GM19438 (cell line): ENCODE results near the gene PPCDC.

Experiments
- ATAC-seq: cut with Tn5 transposase; IDR thresholded peaks from one replicate; pipeline ENCODE4 v1.9.1; 2021; ENCODE audit warnings: low read depth; ENCODE audit not compliant: unreplicated experiment

The PPCDC gene, protein sequence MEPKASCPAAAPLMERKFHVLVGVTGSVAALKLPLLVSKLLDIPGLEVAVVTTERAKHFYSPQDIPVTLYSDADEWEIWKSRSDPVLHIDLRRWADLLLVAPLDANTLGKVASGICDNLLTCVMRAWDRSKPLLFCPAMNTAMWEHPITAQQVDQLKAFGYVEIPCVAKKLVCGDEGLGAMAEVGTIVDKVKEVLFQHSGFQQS

GRCh38 chr15:75023181-75023871 is at the start of gene PPCDC:
Gene PPCDC (plus strand): TSS chr15:75023590. CDS start chr15:75028319, 4,729 bp downstream.
- peak; percentile 96 for ATAC-seq

- ATAC-seq = no peak
Observed at GRCh38 chr15:74976159-74976558, 47.2 kb upstream of the PPCDC start.

GRCh38 chr15:74977599-74977998 is 45.8 kb upstream of the PPCDC start:
- ATAC-seq = no peak

DNA sequence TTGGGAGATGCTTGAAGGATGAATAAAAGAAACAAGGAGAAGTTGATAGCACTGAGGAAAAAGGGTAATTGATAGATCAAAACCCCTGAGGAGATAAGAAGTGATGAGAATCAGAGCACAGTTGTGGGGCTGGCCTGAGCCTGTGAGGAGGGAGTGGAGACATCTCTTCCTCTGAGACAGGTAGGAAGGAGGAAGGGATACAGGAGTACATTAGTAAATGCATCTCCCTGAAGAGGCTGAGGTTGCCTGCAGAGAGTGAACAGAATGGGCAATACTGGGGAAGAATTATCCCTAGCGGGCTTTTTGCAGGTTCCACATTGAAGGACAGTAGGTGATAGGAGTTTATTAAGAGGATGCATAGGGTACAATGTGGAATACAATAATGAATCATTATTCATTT is 45.3 kb upstream of the PPCDC start:
- no peak for ATAC-seq

DNA sequence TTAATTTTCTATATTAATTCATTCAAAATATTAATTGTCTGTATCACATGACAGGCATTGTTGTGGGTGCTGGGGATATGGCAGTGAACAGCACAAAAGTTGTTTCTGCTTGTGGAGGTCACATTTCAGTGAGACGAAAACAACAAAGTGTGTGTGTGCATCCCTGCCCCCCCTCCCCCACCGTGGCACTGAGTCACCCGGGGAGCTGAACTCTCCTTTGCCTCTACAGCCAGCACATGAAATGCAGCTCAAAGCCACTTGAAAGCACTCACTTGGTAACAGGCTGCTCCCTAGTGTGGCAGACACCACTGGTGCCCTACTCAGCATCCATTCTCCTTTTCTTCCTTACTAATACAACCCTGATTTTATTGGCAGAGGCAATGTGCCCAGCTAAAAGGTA is 44.9 kb upstream of the PPCDC start:
- ATAC-seq = no peak

- ATAC-seq = no peak
Observed at GRCh38 chr15:74982183-74982582, 41.2 kb upstream of the PPCDC start.

DNA sequence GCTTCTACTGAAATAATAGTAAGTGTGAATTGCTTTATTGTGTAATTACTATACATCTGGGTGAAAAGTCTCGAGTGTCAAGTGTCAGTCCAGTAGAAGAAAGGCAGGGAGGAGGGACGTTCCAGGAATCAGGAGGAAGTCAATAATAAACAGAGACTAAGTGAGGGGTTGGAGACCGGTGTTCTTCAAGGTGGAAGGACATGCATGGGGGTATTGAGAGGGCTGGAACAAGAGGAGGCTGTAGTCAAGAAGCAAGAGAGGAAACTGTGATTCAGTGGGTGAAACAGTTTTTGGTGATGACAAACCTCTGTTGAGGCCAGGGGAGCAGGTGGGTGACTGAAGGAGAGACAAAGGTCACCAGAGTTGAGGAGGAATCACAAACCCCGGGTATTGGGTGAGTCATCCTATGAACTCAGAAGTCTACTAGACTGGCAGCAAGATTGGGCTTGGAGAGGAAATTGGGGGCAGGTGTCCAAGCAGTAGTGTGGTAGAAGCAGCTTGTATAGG is 39.6 kb upstream of the PPCDC start:
- ATAC-seq = no peak

GRCh38 chr15:74988007-74988800 is 35.2 kb upstream of the PPCDC start:
- ATAC-seq = no peak

GRCh38 chr15:74989527-74989926 is 33.9 kb upstream of the PPCDC start:
- no peak for ATAC-seq

DNA sequence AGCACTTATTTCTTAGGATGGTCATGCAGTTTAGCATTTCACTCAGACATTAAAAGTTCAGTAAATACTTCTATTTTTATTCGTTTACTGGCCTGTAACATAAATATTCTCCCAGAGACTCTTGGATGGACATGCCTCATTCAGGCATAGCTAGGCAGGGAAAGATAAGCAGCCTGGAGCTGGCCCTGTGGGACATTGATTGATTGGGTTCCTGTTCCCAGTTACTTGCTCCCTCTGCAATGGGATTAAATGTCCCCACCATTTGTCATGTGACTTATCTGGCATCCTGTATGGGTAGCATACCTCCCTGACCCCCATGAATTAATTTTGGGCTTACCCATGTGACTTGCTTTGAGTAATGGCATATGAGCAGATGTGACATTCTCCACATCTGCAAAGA is 30.8 kb upstream of the PPCDC start:
- no peak for ATAC-seq

DNA sequence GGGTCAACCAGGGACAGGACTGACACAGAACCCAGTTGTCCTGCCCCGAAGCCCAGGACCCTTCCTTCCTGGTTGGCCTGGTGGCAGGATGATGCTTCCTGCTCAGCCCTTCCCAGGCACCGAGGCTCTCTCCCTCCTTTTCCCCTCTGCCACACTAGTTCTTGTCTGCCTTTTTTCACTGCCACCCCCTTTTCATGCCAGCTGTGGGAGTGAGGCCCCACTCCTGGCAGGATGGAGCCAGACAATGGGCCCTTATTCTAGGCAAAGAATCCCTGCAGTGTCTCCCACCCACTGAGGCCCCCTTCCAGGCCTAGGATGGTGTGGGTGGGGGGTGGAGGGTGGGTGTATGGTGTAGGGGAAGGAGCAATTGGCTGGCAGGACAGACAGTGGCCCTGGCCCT is 29.2 kb upstream of the PPCDC start:
- no peak for ATAC-seq

DNA sequence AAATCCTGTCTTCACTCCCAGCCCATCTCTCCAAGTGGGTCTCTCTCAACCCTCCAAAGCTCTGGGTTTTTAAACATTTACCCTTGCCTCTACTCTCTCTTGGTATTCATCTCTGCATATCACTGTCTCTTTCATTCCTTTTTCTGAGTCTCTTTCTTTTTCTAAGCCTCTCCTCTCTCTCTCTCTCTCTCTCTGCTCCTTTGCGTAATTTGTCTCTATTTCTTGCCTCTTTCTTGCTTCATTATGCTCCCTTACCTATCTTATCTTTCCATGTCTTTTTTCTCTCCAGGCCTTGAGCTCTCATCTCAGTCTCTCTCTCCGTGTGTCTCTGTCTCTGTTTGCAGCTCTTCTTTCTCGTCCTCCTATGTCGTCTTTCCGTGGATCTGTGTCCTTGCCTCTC is 28.7 kb upstream of the PPCDC start:
- ATAC-seq = no peak

DNA sequence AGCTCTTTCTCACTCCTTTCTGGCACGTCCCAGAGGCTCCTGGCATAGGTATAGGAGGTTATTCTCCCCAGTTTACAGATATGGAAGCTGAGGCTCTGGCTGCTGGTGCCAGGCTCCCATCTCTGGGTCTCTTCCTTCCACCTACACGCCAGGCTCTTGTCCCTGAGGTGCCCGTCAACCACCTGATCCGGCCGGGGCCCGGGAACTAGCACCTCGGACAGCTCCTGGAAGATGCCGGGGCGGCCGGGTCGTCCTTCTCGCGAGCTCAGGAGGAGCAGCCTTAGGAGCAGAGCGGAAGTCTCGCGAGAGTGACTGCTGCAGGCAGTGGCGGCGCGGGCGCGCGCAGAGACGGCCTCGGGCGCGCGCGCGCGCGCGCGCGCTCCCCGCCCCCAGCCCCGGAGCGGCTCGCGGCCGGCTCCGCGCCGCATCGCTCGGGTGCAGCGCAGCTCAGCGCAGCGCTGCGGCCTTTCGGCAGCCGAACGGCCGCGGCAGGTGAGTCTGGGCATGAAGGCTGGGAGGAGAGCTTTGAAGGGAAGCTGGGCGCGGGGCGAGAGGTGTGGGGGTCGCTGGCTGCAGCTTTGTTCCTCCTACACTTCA is 28.1 kb upstream of the PPCDC start, which contains the start of gene SCAMP5:
Gene SCAMP5 (plus strand): TSS at position 382 of the 597 bp plus-strand sequence. CDS start 16,277 bp downstream, outside the sequence.
- no peak for ATAC-seq

DNA sequence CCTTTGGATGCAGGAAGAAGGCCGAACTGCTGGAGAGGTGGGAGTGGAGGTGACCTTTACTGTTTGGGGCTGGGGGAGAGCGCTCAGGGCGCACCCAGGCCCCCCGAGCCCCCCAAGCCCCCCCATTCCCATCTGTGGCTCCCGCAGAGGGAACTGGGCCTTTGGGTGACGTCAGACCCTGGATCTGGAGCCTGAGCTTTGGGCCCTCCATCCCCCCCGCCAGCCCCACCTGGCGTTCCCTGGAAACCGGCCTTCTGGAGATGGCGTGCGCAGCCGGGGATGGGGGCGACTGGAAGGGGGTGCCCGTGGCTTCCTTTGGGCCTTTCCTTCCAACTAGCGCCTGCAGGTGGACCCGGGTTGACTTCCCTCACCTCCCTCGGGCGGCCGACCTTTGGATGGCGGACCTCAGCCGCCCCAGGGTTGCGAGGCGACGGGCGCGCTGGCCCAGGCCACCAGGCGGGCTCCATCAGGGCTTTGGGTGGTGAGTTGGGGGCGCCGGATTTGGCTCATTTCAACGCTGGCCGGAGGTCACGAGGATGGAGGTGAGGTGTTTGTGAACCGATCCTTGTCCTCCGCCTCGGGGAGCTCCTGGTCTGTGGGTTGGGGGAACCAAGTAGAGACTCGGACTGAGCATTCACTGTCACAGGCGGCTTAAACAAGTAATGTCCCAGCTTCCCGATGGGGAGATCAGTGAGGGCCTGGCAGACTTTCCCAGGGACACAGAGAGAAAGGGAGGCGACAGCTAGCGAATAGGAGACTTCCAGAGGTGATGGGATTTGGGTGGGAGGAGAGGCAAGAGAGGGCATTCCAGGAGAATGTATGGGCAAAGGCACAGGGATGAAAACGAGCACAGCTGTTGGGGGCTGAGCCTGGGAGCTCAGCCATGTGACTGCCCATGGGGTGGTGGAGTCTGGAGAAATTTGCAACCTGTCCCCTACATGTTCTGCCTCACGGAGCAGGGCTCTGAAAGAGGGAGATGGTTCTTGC is 27.3 kb upstream of the PPCDC start:
- ATAC-seq = no peak

DNA sequence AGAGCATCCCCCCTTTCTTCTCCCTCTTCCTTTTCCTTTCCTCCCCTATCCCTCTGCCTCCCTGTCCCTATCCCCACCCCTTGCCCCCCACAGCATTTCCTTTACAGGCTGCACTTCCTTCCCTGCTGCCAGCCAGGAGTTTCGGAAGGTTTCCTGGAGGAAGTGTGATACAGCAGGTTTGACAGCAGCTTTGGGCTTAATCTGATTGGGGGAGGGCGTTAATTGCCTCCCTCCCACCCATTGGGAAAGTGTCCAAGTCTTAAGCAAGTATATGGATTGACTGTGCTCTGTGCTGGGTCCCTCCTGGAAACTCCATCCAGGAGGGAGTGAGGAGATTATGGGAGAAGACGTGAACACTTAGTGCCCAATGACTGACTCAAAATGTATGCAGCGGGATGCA is 26.2 kb upstream of the PPCDC start:
- ATAC-seq = no peak

DNA sequence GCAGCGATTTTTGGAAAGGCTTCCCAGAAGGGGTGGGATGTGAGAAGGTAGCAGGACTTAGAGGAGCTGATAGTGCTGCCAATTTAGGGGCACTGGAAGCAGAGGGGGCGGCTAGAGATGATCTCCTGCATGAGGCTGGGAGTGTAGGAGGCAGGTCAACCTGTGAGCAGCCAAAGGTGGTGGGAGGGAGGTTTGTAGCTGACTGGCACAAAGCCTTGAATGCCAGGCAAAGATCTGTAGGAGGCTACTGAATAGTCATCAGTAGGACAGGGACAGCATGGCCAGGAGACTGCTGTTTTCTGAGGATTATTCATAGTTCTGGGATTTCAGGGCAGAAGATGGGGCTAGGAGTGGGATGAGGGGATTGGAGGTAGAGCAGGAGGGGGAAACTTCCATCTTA is 25.8 kb upstream of the PPCDC start:
- ATAC-seq = no peak

- no peak for ATAC-seq
Observed at GRCh38 chr15:75001310-75001709, 22.1 kb upstream of the PPCDC start.

DNA sequence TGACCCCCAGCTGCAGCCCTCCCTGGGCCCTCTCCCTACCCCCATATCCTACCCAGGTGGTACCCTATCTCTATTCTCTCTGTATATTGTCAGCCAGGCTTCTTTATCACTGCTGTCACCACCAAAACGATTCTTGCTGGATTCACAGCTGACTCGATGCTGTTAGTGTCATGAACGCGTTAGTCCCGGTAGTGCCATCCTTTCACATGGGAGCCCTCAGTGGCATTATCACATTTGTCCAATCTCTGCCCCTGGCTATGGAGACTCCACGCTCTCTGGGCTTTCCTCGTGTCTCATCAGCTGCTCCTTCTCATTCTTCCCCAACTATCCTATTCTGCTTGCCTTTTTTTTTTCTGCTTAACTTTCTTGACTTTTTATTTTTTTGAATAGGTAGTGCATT is 21.0 kb upstream of the PPCDC start:
- no peak for ATAC-seq

DNA sequence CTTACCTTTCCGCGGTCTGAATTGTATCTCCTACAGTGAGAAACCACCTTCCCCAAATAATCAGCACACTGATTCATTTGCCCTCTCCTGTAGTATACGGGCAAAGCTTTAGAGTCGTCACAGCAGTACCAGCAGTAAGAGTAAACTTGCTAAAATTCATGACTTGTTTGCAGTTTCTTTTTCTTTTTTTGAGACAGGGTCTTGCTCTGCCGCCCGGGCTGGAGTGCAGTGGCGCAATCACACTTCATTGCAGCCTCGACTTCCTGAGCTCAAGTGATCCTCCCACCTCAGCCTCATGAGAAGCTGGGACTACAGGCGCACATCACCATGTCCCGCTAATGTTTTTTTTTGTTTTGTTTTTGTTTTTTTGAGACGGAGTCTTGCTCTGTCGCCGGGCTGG is 16.2 kb upstream of the PPCDC start:
- ATAC-seq = no peak

DNA sequence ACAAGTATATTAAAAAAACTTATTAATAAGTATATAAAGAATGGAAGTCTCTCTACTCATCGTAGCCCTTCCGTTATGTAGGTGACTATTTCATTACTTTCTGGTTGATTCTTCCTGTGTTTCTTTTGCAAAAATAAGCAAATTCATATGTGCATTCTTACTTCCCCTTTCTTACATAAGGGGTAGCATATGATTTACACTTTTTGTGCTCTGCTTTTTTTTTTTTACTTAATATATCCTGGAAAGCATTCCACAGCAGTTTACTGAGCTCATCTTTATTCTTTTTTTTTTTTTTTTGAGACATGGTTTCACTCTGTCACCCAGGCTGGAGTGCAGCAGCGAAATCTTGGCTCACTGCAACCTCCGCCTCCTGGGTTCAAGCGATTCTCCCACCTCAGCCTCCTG is 15.2 kb upstream of the PPCDC start:
- ATAC-seq = peak; percentile 31
